Endodermal cell (in vitro differentiated cells): Measurements from ENCODE around the gene GDF2. TPM values are rescaled to one million over a fixed set of nuclear protein-coding genes. Genes with fewer than 3 reads are reported as not detected.

Source experiments
- DNase-seq: peaks from one replicate; pipeline ENCODE4 v3.0.0-alpha.2; 2017
- H3K27ac ChIP-seq: 2 replicates; pipeline ENCODE4 v1.5.1; 2013; ENCODE audit warnings: mild to moderate bottlenecking, low read depth, low read length, moderate library complexity
- H3K27me3 ChIP-seq: 2 replicates; pipeline ENCODE4 v1.6.1; 2013; ENCODE audit warnings: mild to moderate bottlenecking, low read length, moderate library complexity; ENCODE audit not compliant: insufficient read depth, control insufficient read depth, poor library complexity, severe bottlenecking
- H3K36me3 ChIP-seq: 2 replicates; pipeline ENCODE4 v1.7.0; 2013; ENCODE audit warnings: mild to moderate bottlenecking, low read length, moderate library complexity; ENCODE audit not compliant: control insufficient read depth, insufficient read depth
- H3K4me1 ChIP-seq: one replicate; pipeline ENCODE4 v1.7.0; 2013; ENCODE audit warnings: low read length; ENCODE audit not compliant: control insufficient read depth, insufficient read depth
- H3K4me3 ChIP-seq: 2 replicates; pipeline ENCODE4 v1.5.1; 2013; ENCODE audit warnings: mild to moderate bottlenecking, low read length, moderate library complexity
- H3K9ac ChIP-seq: 2 replicates; pipeline ENCODE4 v1.6.1; 2013; ENCODE audit warnings: mild to moderate bottlenecking, low read length, moderate library complexity; ENCODE audit not compliant: poor library complexity, severe bottlenecking; ENCODE audit errors: extremely low read depth
- H3K9me3 ChIP-seq: 2 replicates; pipeline ENCODE4 v1.6.1; 2013; ENCODE audit warnings: mild to moderate bottlenecking, low read length, moderate library complexity; ENCODE audit not compliant: control insufficient read depth
- H3K27ac Mint-ChIP-seq: 2 replicates; pipeline ENCODE4 v1.8.0; 2020; ENCODE audit warnings: mixed read lengths
- H3K27me3 Mint-ChIP-seq: 2 replicates; pipeline ENCODE4 v1.8.0; 2021; ENCODE audit warnings: mild to moderate bottlenecking, mixed read lengths; ENCODE audit not compliant: insufficient read depth
- H3K36me3 Mint-ChIP-seq: 2 replicates; pipeline ENCODE4 v1.8.0; 2020; ENCODE audit warnings: low read depth, mixed read lengths
- H3K4me1 Mint-ChIP-seq: 2 replicates; pipeline ENCODE4 v1.8.0; 2020; ENCODE audit warnings: mixed read lengths
- H3K4me3 Mint-ChIP-seq: 2 replicates; pipeline ENCODE4 v1.8.0; 2020; ENCODE audit warnings: mild to moderate bottlenecking, moderate library complexity, mixed read lengths
- H3K9me3 Mint-ChIP-seq: 2 replicates; pipeline ENCODE4 v1.8.0; 2020; ENCODE audit warnings: mild to moderate bottlenecking, mixed read lengths
- WGBS, 2 experiments: methylation state at CpG; one replicate each; pipeline versions ENCODE4 v1.1.5 to v1.1.7; 2013; ENCODE audit warnings: missing lambda C conversion rate in 2 of 2, mixed read lengths in 1 of 2; ENCODE audit not compliant: insufficient coverage in 1 of 2, insufficient read length in 1 of 2; 5-methylcytosine and 5-hydroxymethylcytosine counted together
- total RNA-seq, 2 donors: library from RNA; stranded (reverse); fragmentation: NEBNext Ultra II Directional in 1 of 2; extraction: Animal tissue kit (Norgen Biotek cat#: 25700) in 1 of 2; gene quantifications; 2 replicates in 1 of 2; 3 replicates in 1 of 2; pipeline ENCODE4 v1.2.1, GENCODE V29; 2021
- TF ChIP-seq, protein P1 (sequence below): fragments of 200-600 bp; sonication (generic); conservative IDR thresholded peaks from 2 replicates; pipeline ENCODE4 v1.5.0; 2021; ENCODE audit warnings: antibody characterized with exemption, mild to moderate bottlenecking

GDF2 gene
- total RNA-seq, 2 donors from 2014 or later: not detected

DNA sequence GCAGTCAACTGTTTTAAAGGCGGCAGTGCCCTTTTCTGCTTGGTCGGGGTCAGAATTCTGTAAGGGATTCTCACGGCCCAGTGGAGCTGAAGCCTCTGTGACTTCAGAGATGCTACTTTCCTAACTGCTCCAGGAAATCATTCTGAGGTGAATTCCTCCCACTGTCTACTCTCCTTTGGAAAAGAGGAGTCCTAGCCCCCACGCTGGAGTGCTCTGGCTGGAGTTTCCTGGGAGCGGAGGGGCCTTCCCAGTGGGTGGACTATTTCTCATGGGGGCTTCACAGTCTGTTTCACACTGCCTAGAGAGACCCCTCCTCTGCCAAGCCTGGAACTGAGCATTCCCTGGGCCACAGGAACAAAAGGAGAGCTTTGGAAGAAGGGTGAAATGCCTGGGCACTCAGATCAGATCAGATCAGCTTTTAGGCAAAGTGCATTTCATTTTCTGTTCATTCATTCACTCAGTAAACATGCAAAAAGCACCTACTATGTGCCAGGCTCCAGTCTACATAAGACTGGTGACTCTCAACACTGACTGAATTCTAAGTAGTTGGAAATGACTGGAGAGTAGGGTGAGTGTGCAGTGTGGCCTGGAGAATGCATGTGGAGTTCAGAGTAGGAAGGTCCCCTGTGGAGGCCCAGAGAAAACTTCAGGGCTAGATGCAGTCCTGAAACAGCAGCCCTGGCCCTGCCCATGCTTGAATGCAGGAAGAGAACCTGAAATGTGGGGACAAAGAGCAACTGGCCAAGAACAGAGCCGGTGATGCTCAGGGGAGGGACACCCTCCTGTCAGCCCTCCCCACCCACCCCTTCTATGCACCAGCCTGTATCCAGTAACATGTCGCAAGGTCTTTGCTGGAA is 49.6 kb downstream of the GDF2 start:
- peak; percentile 47 for DNase-seq
- H3K4me1 ChIP-seq: no peaks in the 10 kb centered on the region
- H3K4me3 ChIP-seq: no peak overlapping the region
- no peaks in the 10 kb centered on the region for H3K9me3 ChIP-seq
- Mint-ChIP-seq H3K9me3 (no peaks in the 10 kb centered on the region), H3K4me1 (no peaks in the 10 kb centered on the region), H3K27ac (no peak overlapping the region), H3K4me3 (no peak overlapping the region), H3K36me3 (no peaks in the 10 kb centered on the region), H3K27me3 (no peaks in the 10 kb centered on the region)
- H3K27ac ChIP-seq: no peak overlapping the region
- H3K36me3 ChIP-seq: no peaks in the 10 kb centered on the region
- H3K9ac ChIP-seq: no peak overlapping the region
- WGBS, 2 experiments: 85 to 92% methylated on average over 4 to 7 of the region's 7 CpGs
- no peaks in the 10 kb centered on the region for H3K27me3 ChIP-seq
- TF ChIP-seq, protein P1, sequence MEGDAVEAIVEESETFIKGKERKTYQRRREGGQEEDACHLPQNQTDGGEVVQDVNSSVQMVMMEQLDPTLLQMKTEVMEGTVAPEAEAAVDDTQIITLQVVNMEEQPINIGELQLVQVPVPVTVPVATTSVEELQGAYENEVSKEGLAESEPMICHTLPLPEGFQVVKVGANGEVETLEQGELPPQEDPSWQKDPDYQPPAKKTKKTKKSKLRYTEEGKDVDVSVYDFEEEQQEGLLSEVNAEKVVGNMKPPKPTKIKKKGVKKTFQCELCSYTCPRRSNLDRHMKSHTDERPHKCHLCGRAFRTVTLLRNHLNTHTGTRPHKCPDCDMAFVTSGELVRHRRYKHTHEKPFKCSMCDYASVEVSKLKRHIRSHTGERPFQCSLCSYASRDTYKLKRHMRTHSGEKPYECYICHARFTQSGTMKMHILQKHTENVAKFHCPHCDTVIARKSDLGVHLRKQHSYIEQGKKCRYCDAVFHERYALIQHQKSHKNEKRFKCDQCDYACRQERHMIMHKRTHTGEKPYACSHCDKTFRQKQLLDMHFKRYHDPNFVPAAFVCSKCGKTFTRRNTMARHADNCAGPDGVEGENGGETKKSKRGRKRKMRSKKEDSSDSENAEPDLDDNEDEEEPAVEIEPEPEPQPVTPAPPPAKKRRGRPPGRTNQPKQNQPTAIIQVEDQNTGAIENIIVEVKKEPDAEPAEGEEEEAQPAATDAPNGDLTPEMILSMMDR: no peak

DNA sequence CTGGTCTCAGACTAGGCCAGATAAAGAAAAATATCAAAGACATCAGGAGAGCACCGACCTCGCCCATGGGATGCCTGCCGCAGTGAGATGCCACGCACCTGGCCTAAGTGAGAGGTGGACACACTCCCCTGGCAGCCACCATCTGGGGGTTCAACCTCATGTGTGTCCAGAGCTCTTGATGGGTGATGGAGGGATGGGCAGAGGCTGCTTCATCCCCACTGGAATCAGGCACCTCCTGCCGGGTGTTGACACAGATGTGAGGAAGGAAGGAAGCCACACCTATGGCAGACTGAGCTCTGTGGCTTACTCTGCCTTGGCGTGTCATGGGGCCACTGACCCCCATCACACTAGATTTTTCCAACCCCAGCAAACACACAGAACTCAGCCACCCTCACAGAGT is 50.5 kb downstream of the GDF2 start:
- Mint-ChIP-seq H3K27me3 (no peaks in the 10 kb centered on the region), H3K27ac (no peak overlapping the region), H3K4me3 (no peak overlapping the region), H3K9me3 (no peaks in the 10 kb centered on the region), H3K36me3 (no peaks in the 10 kb centered on the region), H3K4me1 (no peaks in the 10 kb centered on the region)
- H3K4me1 ChIP-seq: no peaks in the 10 kb centered on the region
- no peaks in the 10 kb centered on the region for H3K36me3 ChIP-seq
- 86 to 100% methylated on average over 2 to 6 of the region's 6 CpGs for WGBS, 2 experiments
- no peak overlapping the region for H3K4me3 ChIP-seq
- H3K27me3 ChIP-seq: no peaks in the 10 kb centered on the region
- TF ChIP-seq, protein P1: no peak
- H3K27ac ChIP-seq: no peak overlapping the region
- no peak overlapping the region for H3K9ac ChIP-seq
- peak; percentile 31 for DNase-seq
- H3K9me3 ChIP-seq: no peaks in the 10 kb centered on the region

DNA sequence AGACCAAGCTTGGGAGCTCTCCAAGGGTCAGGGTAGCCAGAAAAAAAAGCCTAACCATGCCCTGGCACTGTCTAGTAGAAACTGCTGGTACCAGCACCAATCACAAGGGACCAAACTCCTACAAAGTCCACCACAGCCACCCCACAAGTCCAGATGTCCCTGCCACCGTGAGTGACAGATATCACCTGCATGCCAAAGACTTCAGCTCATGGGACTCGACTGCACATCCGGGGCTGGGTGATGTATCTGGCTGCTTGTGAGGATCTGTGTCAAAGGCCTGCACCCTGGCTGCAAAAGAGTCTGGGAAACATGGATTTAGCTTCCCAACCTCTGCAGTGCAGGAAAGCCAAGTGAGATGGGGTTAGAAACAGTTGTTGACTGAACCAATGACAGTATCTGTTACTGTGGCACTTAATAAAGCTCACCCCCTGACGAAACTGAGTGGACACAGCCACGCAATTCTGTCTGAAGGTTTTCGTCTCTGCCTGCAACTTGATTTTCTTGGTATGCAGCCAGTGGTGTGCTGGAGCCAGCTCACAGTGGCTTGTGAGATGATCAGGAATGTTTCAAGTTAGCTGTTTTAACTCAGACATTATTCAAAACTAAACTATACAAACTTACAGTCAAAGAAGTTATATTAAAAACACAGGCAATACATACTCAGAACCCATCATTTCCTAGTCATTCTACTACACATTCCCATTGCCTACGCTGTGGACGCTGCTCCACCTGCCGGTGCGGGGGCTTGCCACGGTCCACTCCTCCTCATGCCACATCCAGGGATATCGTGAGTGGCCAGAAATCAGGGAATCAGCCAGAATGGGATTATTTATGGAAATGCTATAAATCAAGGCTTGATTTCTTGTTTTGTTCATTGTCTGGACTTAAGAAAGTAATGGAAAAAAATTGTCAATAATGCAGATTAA is 52.6 kb downstream of the GDF2 start:
- Histone ChIP-seq H3K4me3 (no peak overlapping the region), H3K27ac (no peak overlapping the region), H3K36me3 (no peaks in the 10 kb centered on the region), H3K9me3 (no peaks in the 10 kb centered on the region), H3K4me1 (no peaks in the 10 kb centered on the region), H3K9ac (no peak overlapping the region), H3K27me3 (peaks cover 8% of the 10 kb centered on the region)
- TF ChIP-seq, protein P1: no peak
- WGBS, 2 experiments: 94 to 95% methylated on average over 5 to 12 of the region's 12 CpGs
- Mint-ChIP-seq H3K4me3 (no peak overlapping the region), H3K27me3 (peaks cover 8% of the 10 kb centered on the region), H3K27ac (no peak overlapping the region), H3K4me1 (no peaks in the 10 kb centered on the region), H3K9me3 (no peaks in the 10 kb centered on the region), H3K36me3 (no peaks in the 10 kb centered on the region)
- DNase-seq: peak; percentile 21
